PC-3 (cell line): ENCODE results near the gene ZNF488. TPM values are rescaled to one million over a fixed set of nuclear protein-coding genes. Genes with fewer than 3 reads are reported as not detected.

ENCODE experiments used
- ATAC-seq: fragments of 200-7000 bp; cut with Tn5 transposase; 2 replicates; pipeline ENCODE4 v1.9.1; 2020; ENCODE audit warnings: mild to moderate bottlenecking, moderate library complexity
- Bru-seq: library from RNA; stranded (reverse); fragments of 400-500 nt; gene quantifications from one replicate; lab custom pipeline; 2021; lab: Mats Ljungman, UMichigan
- BruChase-seq, 2 experiments: library from RNA; stranded (reverse); fragments of 400-500 nt; gene quantifications; one replicate each; lab custom pipeline; 2021; lab: Mats Ljungman, UMichigan
- BruUV-seq: library from RNA; stranded (reverse); fragments of 400-500 nt; replicated peaks from 2 replicates; lab custom pipeline; 2021; lab: Mats Ljungman, UMichigan
- CTCF ChIA-PET: fragments of 300-600 bp; sonication (Branson Sonifier 250); formaldehyde crosslinking; loops from one replicate; lab custom pipeline; 2022; ENCODE audit warnings: antibody characterized with exemption; lab: Charles Lee
- POLR2A ChIA-PET: fragments of 300-600 bp; sonication (Branson Sonifier 250); formaldehyde crosslinking; loops from one replicate; lab custom pipeline; 2022; ENCODE audit warnings: antibody characterized with exemption; ENCODE audit not compliant: unreplicated experiment; lab: Charles Lee
- DNase-seq: peaks from one replicate; pipeline ENCODE4 v3.0.0-alpha.2; 2015
- H2AFZ ChIP-seq: fragments of 300-600 bp; sonication (generic); 2 replicates; pipeline ENCODE4 v1.6.0; 2016; ENCODE audit warnings: antibody characterized with exemption, low read length
- H3F3A ChIP-seq: fragments of 300-600 bp; sonication (generic); one replicate; pipeline ENCODE4 v1.6.0; 2017; ENCODE audit warnings: antibody characterized with exemption, low read length, control low read depth, mild to moderate bottlenecking; ENCODE audit not compliant: unreplicated experiment
- H3K27ac ChIP-seq: fragments of 300-600 bp; sonication (generic); 2 replicates; pipeline ENCODE4 v1.5.1; 2016; ENCODE audit warnings: mild to moderate bottlenecking, low read length
- H3K27me3 ChIP-seq: fragments of 300-600 bp; sonication (generic); 2 replicates; pipeline ENCODE4 v1.6.1; 2016; ENCODE audit warnings: low read length, mixed read lengths
- H3K36me3 ChIP-seq: fragments of 300-600 bp; sonication (generic); 2 replicates; pipeline ENCODE4 v1.6.1; 2016; ENCODE audit warnings: low read depth, mixed run types, low read length, mixed read lengths
- H3K4me1 ChIP-seq: fragments of 300-600 bp; sonication (generic); 2 replicates; pipeline ENCODE4 v1.5.1; 2016; ENCODE audit warnings: low read length; ENCODE audit not compliant: insufficient read depth
- H3K4me2 ChIP-seq: fragments of 300-600 bp; sonication (generic); 2 replicates; pipeline ENCODE4 v1.6.0; 2016; ENCODE audit warnings: low read length
- H3K4me3 ChIP-seq: fragments of 300-600 bp; sonication (generic); 2 replicates; pipeline ENCODE4 v1.5.1; 2016; ENCODE audit warnings: mild to moderate bottlenecking, low read length, mixed read lengths
- H3K79me2 ChIP-seq: fragments of 300-600 bp; sonication (generic); 2 replicates; pipeline ENCODE4 v1.6.1; 2017; ENCODE audit warnings: low read length, mixed read lengths
- H3K9ac ChIP-seq: fragments of 300-600 bp; sonication (generic); 2 replicates; pipeline ENCODE4 v1.6.0; 2016; ENCODE audit warnings: mild to moderate bottlenecking, low read length
- H3K9me2 ChIP-seq: fragments of 300-600 bp; sonication (generic); replicated peaks from 2 replicates; pipeline ENCODE4 v1.6.1; 2016; ENCODE audit warnings: mixed run types, low read length, mixed read lengths
- H3K9me3 ChIP-seq: fragments of 300-600 bp; sonication (generic); 2 replicates; pipeline ENCODE4 v1.6.1; 2016; ENCODE audit warnings: low read length, mixed read lengths
- H4K20me1 ChIP-seq: fragments of 300-600 bp; sonication (generic); 2 replicates; pipeline ENCODE4 v1.6.1; 2016; ENCODE audit warnings: low read length, mixed read lengths
- EZH2 ChIP-seq: fragments of 300-600 bp; sonication (generic); IDR thresholded peaks from one replicate; pipeline ENCODE4 v1.6.1; 2017; ENCODE audit warnings: antibody characterized with exemption, mild to moderate bottlenecking, low read length; ENCODE audit not compliant: unreplicated experiment
- EZH2phosphoT487 ChIP-seq: fragments of 300-600 bp; sonication (generic); IDR thresholded peaks from 2 replicates; pipeline ENCODE4 v1.6.1; 2018; ENCODE audit warnings: mild to moderate bottlenecking, antibody characterized with exemption, low read length, borderline replicate concordance
- intact Hi-C: fragments of 100-400 bp; cut with micrococcal nuclease; formaldehyde crosslinking; loops from 2 replicates; pipeline ENCODE4 v1.9.0; 2023
- long read RNA-seq: library from polyadenylated mRNA; unstranded; transcript quantifications from one replicate; pipeline ENCODE4 v2.0.0, GENCODE V29; 2021; ENCODE audit not compliant: unreplicated experiment
- total RNA-seq: library from RNA; depleted of rRNA; stranded (reverse); fragments of >200 nt; gene quantifications from 2 replicates; pipeline ENCODE4 v1.2.3, GENCODE V29; 2014; rRNA removed
- TF ChIP-seq, protein P1 (sequence below): fragments of 300-600 bp; sonication (generic); conservative IDR thresholded peaks from 2 replicates; pipeline ENCODE4 v1.5.1; 2017; ENCODE audit warnings: antibody characterized with exemption, low read depth, mild to moderate bottlenecking, low read length

Gene ZNF488, protein sequence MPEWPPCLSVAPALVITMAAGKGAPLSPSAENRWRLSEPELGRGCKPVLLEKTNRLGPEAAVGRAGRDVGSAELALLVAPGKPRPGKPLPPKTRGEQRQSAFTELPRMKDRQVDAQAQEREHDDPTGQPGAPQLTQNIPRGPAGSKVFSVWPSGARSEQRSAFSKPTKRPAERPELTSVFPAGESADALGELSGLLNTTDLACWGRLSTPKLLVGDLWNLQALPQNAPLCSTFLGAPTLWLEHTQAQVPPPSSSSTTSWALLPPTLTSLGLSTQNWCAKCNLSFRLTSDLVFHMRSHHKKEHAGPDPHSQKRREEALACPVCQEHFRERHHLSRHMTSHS
- total RNA-seq, result 1.7 and 2.1 TPM in 2 replicates
- percentile 27 among the genes with signal in this experiment for Bru-seq, nascent RNA
- BruChase-seq, experiment 1, labeled RNA remaining after a 6-hour chase, result percentile 38 among the genes with signal in this experiment
- percentile 26 among the genes with signal in this experiment for BruChase-seq, experiment 2, labeled RNA remaining after a 2-hour chase
- long read RNA-seq, partial matches to known transcripts, result 2 of 2 reads
- long read RNA-seq, other reads (novel, unspliced or antisense), result 0 of 2 reads

- CTCF ChIA-PET, result interaction anchor here (0.5 kb wide), 1 partner anchor 389 kb away, joined by 4 read pairs; no protein-coding TSS in a partner anchor
- POLR2A ChIA-PET, result interaction anchor here (0.6 kb wide), 1 partner anchor 270 kb away, joined by 5 read pairs; no protein-coding TSS in a partner anchor
- H3K4me1 ChIP-seq, result peaks cover 4% of the 10 kb centered on the region; the same call in 1 of the 2 replicates
- no peaks in the 10 kb centered on the region for H3K79me2 ChIP-seq
- peak within 1 kb of the TSS; percentile 76 for H3K4me3 ChIP-seq
- peak; percentile 86 for DNase-seq
- H3K9me2 ChIP-seq, result no peaks in the 10 kb centered on the region
- no peak within 1 kb of the TSS for H3K27ac ChIP-seq
- intact Hi-C loops, result no loop called here
- H3K9me3 ChIP-seq, result no peaks in the 10 kb centered on the region
- H3K9ac ChIP-seq, result peak within 1 kb of the TSS; percentile 39
- ATAC-seq, result peak; percentile 96
- peak within 1 kb of the TSS; percentile 84 for H2AFZ ChIP-seq
- no TSS peak for BruUV-seq
- H3K27me3 ChIP-seq, result no peaks in the 10 kb centered on the region
- no peaks in the 10 kb centered on the region for H4K20me1 ChIP-seq
- H3K4me2 ChIP-seq, result peak within 1 kb of the TSS; percentile 87
- TF ChIP-seq EZH2, result no peak
- H3F3A ChIP-seq, result no peaks in the 10 kb centered on the region
- H3K36me3 ChIP-seq, result no peaks in the 10 kb centered on the region
Measured at GRCh38 chr10:47384148-47384921, at the start of gene ZNF488. Gene ZNF488 (minus strand): TSS chr10:47384293. CDS start chr10:47368829, 15,464 bp downstream.

GRCh38 chr10:47425813-47426419 lies 41.8 kb upstream of the ZNF488 start:
- intact Hi-C loops, result no loop called here
- no TSS peak for BruUV-seq
- Histone ChIP-seq H4K20me1 (no peaks in the 10 kb centered on the region), H3K9me3 (no peaks in the 10 kb centered on the region), H3K27me3 (no peaks in the 10 kb centered on the region), H3F3A (no peaks in the 10 kb centered on the region), H3K4me1 (peaks cover 24% of the 10 kb centered on the region), H3K9me2 (no peaks in the 10 kb centered on the region), H3K36me3 (no peaks in the 10 kb centered on the region), H3K27ac (no peak overlapping the region), H3K79me2 (no peaks in the 10 kb centered on the region), H3K4me3 (no peak overlapping the region), H3K4me2 (no peak overlapping the region), H2AFZ (no peak overlapping the region), H3K9ac (no peak overlapping the region)
- ChIA-PET CTCF (no interaction called here), POLR2A (no interaction called here)
- DNase-seq, result no peak
- no peak for ATAC-seq
- TF ChIP-seq EZH2phosphoT487 (no peak), EZH2 (no peak)
- TF ChIP-seq, protein P1, sequence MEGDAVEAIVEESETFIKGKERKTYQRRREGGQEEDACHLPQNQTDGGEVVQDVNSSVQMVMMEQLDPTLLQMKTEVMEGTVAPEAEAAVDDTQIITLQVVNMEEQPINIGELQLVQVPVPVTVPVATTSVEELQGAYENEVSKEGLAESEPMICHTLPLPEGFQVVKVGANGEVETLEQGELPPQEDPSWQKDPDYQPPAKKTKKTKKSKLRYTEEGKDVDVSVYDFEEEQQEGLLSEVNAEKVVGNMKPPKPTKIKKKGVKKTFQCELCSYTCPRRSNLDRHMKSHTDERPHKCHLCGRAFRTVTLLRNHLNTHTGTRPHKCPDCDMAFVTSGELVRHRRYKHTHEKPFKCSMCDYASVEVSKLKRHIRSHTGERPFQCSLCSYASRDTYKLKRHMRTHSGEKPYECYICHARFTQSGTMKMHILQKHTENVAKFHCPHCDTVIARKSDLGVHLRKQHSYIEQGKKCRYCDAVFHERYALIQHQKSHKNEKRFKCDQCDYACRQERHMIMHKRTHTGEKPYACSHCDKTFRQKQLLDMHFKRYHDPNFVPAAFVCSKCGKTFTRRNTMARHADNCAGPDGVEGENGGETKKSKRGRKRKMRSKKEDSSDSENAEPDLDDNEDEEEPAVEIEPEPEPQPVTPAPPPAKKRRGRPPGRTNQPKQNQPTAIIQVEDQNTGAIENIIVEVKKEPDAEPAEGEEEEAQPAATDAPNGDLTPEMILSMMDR, result no peak

DNA sequence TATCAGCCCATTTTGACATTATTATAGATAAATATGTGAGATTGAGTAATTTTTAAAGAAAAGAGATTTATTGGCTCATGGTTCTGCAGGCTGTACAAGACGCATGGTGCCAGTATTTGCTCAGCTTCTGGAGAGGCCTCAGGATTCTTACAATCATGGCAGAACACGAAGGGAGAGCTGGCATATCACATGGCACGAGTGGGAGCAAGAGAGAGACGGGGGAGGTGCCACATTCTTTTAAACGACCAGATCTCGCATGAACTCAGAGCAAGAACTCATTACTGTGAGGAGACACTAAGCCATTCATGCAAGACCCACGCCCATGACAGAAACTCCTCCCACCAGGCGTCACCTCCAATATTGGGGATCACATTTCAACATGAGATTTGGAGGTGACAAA lies 40.1 kb upstream of the ZNF488 start:
- intact Hi-C loops, result no loop called here
- BruUV-seq, result no TSS peak
- ChIA-PET CTCF (no interaction called here), POLR2A (no interaction called here)
- 0 out of 2 replicates have a peak overlapping the region, but pooled peaks have one; percentile 24 for H3K4me2 ChIP-seq
- TF ChIP-seq EZH2phosphoT487, result no peak
- TF ChIP-seq, protein P1, result no peak
- H4K20me1 ChIP-seq, result no peaks in the 10 kb centered on the region
- H3K27me3 ChIP-seq, result no peaks in the 10 kb centered on the region
- peaks cover 31% of the 10 kb centered on the region for H3K4me1 ChIP-seq
- H3K4me3 ChIP-seq, result no peak overlapping the region
- no peak for ATAC-seq
- no peaks in the 10 kb centered on the region for H3K9me2 ChIP-seq
- H3K9ac ChIP-seq, result no peak overlapping the region
- no peaks in the 10 kb centered on the region for H3F3A ChIP-seq
- no peaks in the 10 kb centered on the region for H3K36me3 ChIP-seq
- H3K27ac ChIP-seq, result peak overlapping the region; percentile 52
- H3K79me2 ChIP-seq, result no peaks in the 10 kb centered on the region
- H2AFZ ChIP-seq, result no peak overlapping the region
- DNase-seq, result no peak
- no peaks in the 10 kb centered on the region for H3K9me3 ChIP-seq
